K562 (cell line): ENCODE results near the gene ZNRF3. TPM values are rescaled to one million over a fixed set of nuclear protein-coding genes. Genes with fewer than 3 reads are reported as not detected.
A peak's percentile ranks its signal among the peaks of the same experiment; 100 is the strongest.

ENCODE experiments used
- ATAC-seq: fragments of 200-7000 bp; cut with Tn5 transposase; 3 replicates; pipeline ENCODE4 v1.9.1; 2020; ENCODE audit warnings: moderate library complexity
- BruUV-seq: library from RNA; stranded (reverse); fragments of 400-500 nt; replicated peaks from 2 replicates; lab custom pipeline; 2021; lab: Mats Ljungman, UMichigan
- CTCF ChIA-PET: fragments of 300-600 bp; formaldehyde crosslinking; extraction: SDS; loops from one replicate; lab custom pipeline; 2021; ENCODE audit warnings: low intra/inter-chr PET ratio; lab: Yijun Ruan, JAX
- POLR2A ChIA-PET: fragments of 300-600, 350-650 bp; sonication (Branson Sonifier 250); formaldehyde crosslinking; extraction: SDS; loops from one replicate; lab custom pipeline; 2021; ENCODE audit warnings: antibody characterized with exemption, inconsistent platforms; lab: Yijun Ruan, JAX
- DNase-seq, 4 experiments: peaks; one replicate each; pipeline versions ENCODE4 v3.0.0 to v3.0.0-alpha.2; 2011 to 2018; ENCODE audit warnings: low spot score in 3 of 4, mixed read lengths in 3 of 4; ENCODE audit errors: extremely low read depth in 1 of 4
- FAIRE-seq: peaks from 2 replicates; lab custom pipeline; 2011; peaks lifted over from hg19 to GRCh38; lab: Jason Lieb, UNC
- H2AFZ ChIP-seq: 2 replicates; pipeline ENCODE4 v1.6.0; 2011; ENCODE audit warnings: low read depth, low read length, control low read depth, inconsistent platforms
- H3K27ac ChIP-seq: fragments of 200-600 bp; 3 replicates; pipeline ENCODE4 v1.8.0; 2011; ENCODE audit warnings: low read depth, mild to moderate bottlenecking, control low read depth, inconsistent platforms, low read length, moderate library complexity, mixed read lengths; ENCODE audit errors: extremely low read depth
- H3K27me3 ChIP-seq, 2 experiments: fragments of 300-600 bp in 1 of 2; 2 replicates in 1 of 2; 3 replicates in 1 of 2; pipeline versions ENCODE4 v1.6.0 to v1.8.0; 2011; ENCODE audit warnings: inconsistent platforms in 2 of 2, low read length in 2 of 2, mild to moderate bottlenecking in 1 of 2, mixed read lengths in 1 of 2, moderate library complexity in 1 of 2; ENCODE audit not compliant: control insufficient read depth in 2 of 2, insufficient read depth in 2 of 2
- H3K36me3 ChIP-seq: fragments of 300-600 bp; 3 replicates; pipeline ENCODE4 v1.8.0; 2011; ENCODE audit warnings: mild to moderate bottlenecking, low read length, inconsistent platforms; ENCODE audit not compliant: control insufficient read depth, insufficient read depth
- H3K4me1 ChIP-seq, 2 experiments: fragments of 200-600 bp in 1 of 2; replicated peaks in 1 of 2; 2 replicates in 1 of 2; 3 replicates in 1 of 2; pipeline versions ENCODE4 v1.5.1 to v1.8.0; 2011; ENCODE audit warnings: inconsistent platforms in 2 of 2, low read length in 2 of 2, mild to moderate bottlenecking in 1 of 2, mixed read lengths in 1 of 2, moderate library complexity in 1 of 2; ENCODE audit not compliant: control insufficient read depth in 2 of 2, insufficient read depth in 2 of 2
- H3K4me2 ChIP-seq: 2 replicates; pipeline ENCODE4 v1.6.1; 2011; ENCODE audit warnings: low read length, control low read depth, inconsistent platforms, mixed read lengths; ENCODE audit not compliant: insufficient read depth
- H3K4me3 ChIP-seq: fragments of 200-600 bp; sonication (generic), shearing (Covaris generic); 2 replicates; pipeline ENCODE4 v1.5.1; 2016; ENCODE audit warnings: control low read depth, inconsistent platforms
- H3K79me2 ChIP-seq: fragments of 200-600 bp; 3 replicates; pipeline ENCODE4 v1.8.0; 2011; ENCODE audit warnings: low read length, inconsistent platforms; ENCODE audit not compliant: control insufficient read depth, insufficient read depth
- H3K9ac ChIP-seq, 2 experiments: 2 replicates each; pipeline versions ENCODE4 v1.6.0 to v1.6.1; 2011; ENCODE audit warnings: low read depth in 2 of 2, low read length in 2 of 2, control low read depth in 1 of 2, inconsistent platforms in 1 of 2, mild to moderate bottlenecking in 1 of 2, mixed read lengths in 1 of 2; ENCODE audit not compliant: insufficient read depth in 1 of 2
- H3K9me1 ChIP-seq: one replicate; pipeline ENCODE4 v1.6.0; 2011; ENCODE audit warnings: inconsistent platforms, mild to moderate bottlenecking, low read length, moderate library complexity; ENCODE audit not compliant: control insufficient read depth, insufficient read depth
- H3K9me3 ChIP-seq: replicated peaks from 2 replicates; pipeline ENCODE4 v1.5.1; 2011; ENCODE audit warnings: low read depth, low read length, inconsistent platforms; ENCODE audit not compliant: control insufficient read depth, insufficient read depth
- H4K20me1 ChIP-seq: replicated peaks from 2 replicates; pipeline ENCODE4 v1.6.1; 2011; ENCODE audit warnings: low read length, inconsistent platforms, mixed read lengths; ENCODE audit not compliant: control insufficient read depth, insufficient read depth
- ATF7 ChIP-seq: fragments of 450-650 bp; IDR thresholded peaks from 2 replicates; pipeline ENCODE4 v1.7.1; 2014; ENCODE audit warnings: mild to moderate bottlenecking, moderate library complexity
- HDAC2 ChIP-seq: fragments of 450-650 bp; IDR thresholded peaks from 2 replicates; pipeline ENCODE4 v1.6.1; 2016; ENCODE audit warnings: mild to moderate bottlenecking
- MYNN ChIP-seq, 2 experiments: sonication (generic); formaldehyde crosslinking in 1 of 2; IDR thresholded peaks; 2 replicates each; pipeline versions ENCODE4 v1.5.0 to v1.6.1; 2016 to 2020; ENCODE audit warnings: antibody characterized with exemption in 1 of 2, missing genetic modification reagents in 1 of 2
- NFIC ChIP-seq: fragments of 450-650 bp; IDR thresholded peaks from 2 replicates; pipeline ENCODE4 v1.6.1; 2017; ENCODE audit warnings: mild to moderate bottlenecking, inconsistent platforms
- WGBS: fragments of 100-300 bp; shearing (Covaris generic); methylation state at CpG from one replicate; pipeline ENCODE4 v1.1.6; 2016; ENCODE audit warnings: low coverage, mixed read lengths; ENCODE audit not compliant: insufficient coverage; ENCODE audit errors: missing lambda C conversion rate; 5-methylcytosine and 5-hydroxymethylcytosine counted together
- in situ Hi-C: fragments of 300-500 bp; cut with MboI; formaldehyde crosslinking; loops from 4 replicates; pipeline ENCODE4 v1.15.0; 2018; ENCODE audit warnings: inconsistent platforms, mixed read lengths
- intact Hi-C: fragments of 100-400 bp; cut with micrococcal nuclease; formaldehyde crosslinking; loops from 2 replicates; pipeline ENCODE4 v1.14.2; 2022
- polyA plus RNA-seq, 8 experiments: library from polyadenylated mRNA; depleted of rRNA in 4 of 8; stranded (reverse) in 5 of 8; unstranded in 3 of 8; fragments of >200 nt; fragmentation: Nextera tagmentation in 2 of 8; fragmentation: Illumina TruSeq in 1 of 8; extraction: Ambion mirVana in 2 of 8; extraction: Trizol in 1 of 8; gene quantifications; 2 replicates each; pipeline versions ENCODE4 v1.2.1 to v1.2.3, GENCODE V29; 2011 to 2014; ENCODE audit warnings: inconsistent platforms in 1 of 8, missing spikeins in 1 of 8
- total RNA-seq, 7 experiments: library from RNA; depleted of rRNA in 6 of 7; stranded (reverse); fragments of >200 nt in 6 of 7; fragmentation: Illumina TruSeq in 2 of 7; extraction: Trizol in 2 of 7; gene quantifications; 2 replicates each; pipeline versions ENCODE4 v1.2.1 to v1.2.3, GENCODE V29; 2011 to 2021; ENCODE audit warnings: low replicate concordance in 1 of 7
- TF ChIP-seq, protein P1 (sequence below): fragments of 450-650 bp; IDR thresholded peaks from 2 replicates; pipeline ENCODE4 v1.6.1; 2016
- TF ChIP-seq, protein P2 (sequence below): fragments of 250-450 bp; sonication (Bioruptor Pico); IDR thresholded peaks from 2 replicates; pipeline ENCODE4 v1.5.0; 2021; ENCODE audit warnings: mild to moderate bottlenecking, borderline replicate concordance

ZNRF3 gene
- total and polyA plus RNA-seq, 9 of the 15 experiments (the other 6 are each of a cell fraction or from before 2014, with no cell fraction given): 0.41 to 5.9 (median 1.7) TPM

DNA sequence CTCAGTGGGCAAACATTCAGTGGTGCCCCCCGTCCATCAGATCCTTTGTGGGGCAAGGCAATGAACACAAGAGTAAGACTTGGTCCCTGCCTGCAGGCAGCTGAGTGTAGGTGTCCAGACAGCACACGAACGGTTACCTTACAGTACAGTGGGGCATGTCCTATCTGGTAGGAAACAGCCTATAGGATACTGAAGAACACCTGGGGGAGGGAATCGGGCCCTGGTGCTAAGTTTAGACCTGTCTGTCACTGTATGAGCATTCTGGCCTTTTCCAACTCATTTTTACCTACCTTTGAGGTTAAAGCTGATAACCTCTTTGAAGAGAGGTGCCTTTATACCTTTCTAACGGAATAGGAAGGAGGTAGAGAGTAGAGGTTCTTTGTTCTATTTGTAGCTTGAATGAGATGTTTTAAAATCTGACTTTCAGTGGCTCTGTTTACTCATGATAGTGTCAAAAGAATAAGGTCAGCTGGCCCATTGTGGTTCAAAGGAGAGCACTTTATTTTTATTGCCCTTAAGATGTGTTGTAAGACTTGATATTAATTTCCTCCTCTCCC, 8.9 kb downstream of the ZNRF3 start:
- peaks cover 34% of the 10 kb centered on the region for H3K79me2 ChIP-seq
- H3K9ac ChIP-seq: no peak overlapping the region
- no peaks in the 10 kb centered on the region for H3K9me1 ChIP-seq
- H4K20me1 ChIP-seq: no peaks in the 10 kb centered on the region; the same call in 1 of the 2 replicates
- H3K4me3 ChIP-seq: no peak overlapping the region
- no peaks in the 10 kb centered on the region for H3K36me3 ChIP-seq
- H3K4me1 ChIP-seq: peaks cover 0 to 6% of the 10 kb centered on the region in 2 experiments; a peak in 2 of 5 replicates
- H3K4me2 ChIP-seq: no peak overlapping the region
- ATAC-seq (peak; percentile 75), DNase-seq (no peak), FAIRE-seq (no peak)
- TF ChIP-seq, protein P1, sequence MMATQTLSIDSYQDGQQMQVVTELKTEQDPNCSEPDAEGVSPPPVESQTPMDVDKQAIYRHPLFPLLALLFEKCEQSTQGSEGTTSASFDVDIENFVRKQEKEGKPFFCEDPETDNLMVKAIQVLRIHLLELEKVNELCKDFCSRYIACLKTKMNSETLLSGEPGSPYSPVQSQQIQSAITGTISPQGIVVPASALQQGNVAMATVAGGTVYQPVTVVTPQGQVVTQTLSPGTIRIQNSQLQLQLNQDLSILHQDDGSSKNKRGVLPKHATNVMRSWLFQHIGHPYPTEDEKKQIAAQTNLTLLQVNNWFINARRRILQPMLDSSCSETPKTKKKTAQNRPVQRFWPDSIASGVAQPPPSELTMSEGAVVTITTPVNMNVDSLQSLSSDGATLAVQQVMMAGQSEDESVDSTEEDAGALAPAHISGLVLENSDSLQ: peak; percentile 48
- TF ChIP-seq ATF7 (no peak), HDAC2 (no peak)
- no peak overlapping the region for H2AFZ ChIP-seq
- in situ Hi-C loops (no loop called here), intact Hi-C loops (no loop called here)
- ChIA-PET CTCF (no interaction called here), POLR2A (no interaction called here)
- no peaks in the 10 kb centered on the region for H3K9me3 ChIP-seq
- no TSS peak for BruUV-seq
- 32% methylated on average over 4 of the region's 5 CpGs for WGBS
- no peak overlapping the region for H3K27ac ChIP-seq
- no peaks in the 10 kb centered on the region for H3K27me3 ChIP-seq

DNA sequence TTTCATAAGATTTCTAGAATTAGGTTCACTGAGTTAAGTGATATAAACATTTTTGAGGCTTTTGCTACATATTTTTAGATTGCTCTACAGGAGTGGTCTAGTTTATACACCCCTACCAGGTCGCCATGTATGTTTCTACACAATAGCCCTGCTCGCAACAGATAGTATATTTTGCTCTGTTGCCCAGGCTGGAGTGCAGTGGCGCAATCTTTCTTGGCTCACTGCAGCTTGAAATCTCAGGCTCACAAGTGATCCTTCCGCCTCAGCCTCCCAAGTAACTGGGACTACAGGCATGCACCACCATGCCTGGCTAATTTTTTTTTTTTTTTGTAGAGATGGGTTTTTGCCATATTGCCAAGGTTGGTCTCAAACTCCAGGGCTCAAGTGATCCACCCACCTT, 10.4 kb downstream of the ZNRF3 start:
- WGBS: 89% methylated on average over 4 of the region's 4 CpGs
- no peak for ATAC-seq
- H3K9me1 ChIP-seq: no peaks in the 10 kb centered on the region
- no peak overlapping the region for H3K4me3 ChIP-seq
- H3K9me3 ChIP-seq: no peaks in the 10 kb centered on the region
- no peak for TF ChIP-seq MYNN (IDR thresholded peaks at IDR 0.05)
- TF ChIP-seq MYNN (CRISPR knock-in tag; IDR thresholded peaks at IDR 0.05): no peak
- no peak for TF ChIP-seq NFIC
- TF ChIP-seq, protein P2, sequence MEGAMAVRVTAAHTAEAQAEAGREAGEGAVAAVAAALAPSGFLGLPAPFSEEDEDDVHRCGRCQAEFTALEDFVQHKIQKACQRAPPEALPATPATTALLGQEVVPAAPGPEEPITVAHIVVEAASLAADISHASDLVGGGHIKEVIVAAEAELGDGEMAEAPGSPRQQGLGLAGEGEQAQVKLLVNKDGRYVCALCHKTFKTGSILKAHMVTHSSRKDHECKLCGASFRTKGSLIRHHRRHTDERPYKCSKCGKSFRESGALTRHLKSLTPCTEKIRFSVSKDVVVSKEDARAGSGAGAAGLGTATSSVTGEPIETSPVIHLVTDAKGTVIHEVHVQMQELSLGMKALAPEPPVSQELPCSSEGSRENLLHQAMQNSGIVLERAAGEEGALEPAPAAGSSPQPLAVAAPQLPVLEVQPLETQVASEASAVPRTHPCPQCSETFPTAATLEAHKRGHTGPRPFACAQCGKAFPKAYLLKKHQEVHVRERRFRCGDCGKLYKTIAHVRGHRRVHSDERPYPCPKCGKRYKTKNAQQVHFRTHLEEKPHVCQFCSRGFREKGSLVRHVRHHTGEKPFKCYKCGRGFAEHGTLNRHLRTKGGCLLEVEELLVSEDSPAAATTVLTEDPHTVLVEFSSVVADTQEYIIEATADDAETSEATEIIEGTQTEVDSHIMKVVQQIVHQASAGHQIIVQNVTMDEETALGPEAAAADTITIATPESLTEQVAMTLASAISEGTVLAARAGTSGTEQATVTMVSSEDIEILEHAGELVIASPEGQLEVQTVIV (CRISPR knock-in tag): no peak
- H3K4me2 ChIP-seq: no peak overlapping the region
- no peak overlapping the region for H3K27ac ChIP-seq
- no peak overlapping the region for H2AFZ ChIP-seq
- POLR2A ChIA-PET: no interaction called here
- H3K4me1 ChIP-seq: peaks cover 0 to 6% of the 10 kb centered on the region in 2 experiments; a peak in 2 of 5 replicates
- FAIRE-seq: no peak
- no peaks in the 10 kb centered on the region; the same call in 1 of the 2 replicates for H4K20me1 ChIP-seq
- H3K27me3 ChIP-seq: no peaks in the 10 kb centered on the region
- peaks cover 21% of the 10 kb centered on the region for H3K79me2 ChIP-seq
- in situ Hi-C loops: no loop called here
- CTCF ChIA-PET: no interaction called here
- intact Hi-C loops: no loop called here
- no peak for DNase-seq
- no TSS peak for BruUV-seq
- H3K9ac ChIP-seq: no peak overlapping the region
- H3K36me3 ChIP-seq: no peaks in the 10 kb centered on the region
